Stimulated activated CD4-positive, alpha-beta T cell treated with anti-CD3 and anti-CD28 coated beads, Interleukin-12 subunit alpha, Interleukin-12 subunit beta, amount 100 ng/mL, for 4 hours (primary cell): ENCODE measurements around the gene FOXP4.
A peak's percentile ranks its signal among the peaks of the same experiment; 100 is the strongest.

Experiments
- DNase-seq: peaks from one replicate; pipeline ENCODE4 v3.0.0-alpha.2; 2020

The FOXP4 gene

GRCh38 chr6:41522780-41523548 lies 23.2 kb upstream of the FOXP4 start:
- no peak for DNase-seq

GRCh38 chr6:41523915-41524633 lies 22.1 kb upstream of the FOXP4 start:
- DNase-seq, result no peak

GRCh38 chr6:41524634-41525011 lies 21.6 kb upstream of the FOXP4 start:
- DNase-seq, result no peak

GRCh38 chr6:41527721-41528408 lies 18.3 kb upstream of the FOXP4 start:
- no peak for DNase-seq

- no peak for DNase-seq
These were observed 17.7 kb upstream of the FOXP4 start for GRCh38 chr6:41528409-41528963.

GRCh38 chr6:41529049-41529448 lies 17.1 kb upstream of the FOXP4 start:
- DNase-seq, result no peak

- no peak for DNase-seq
These were observed 16.2 kb upstream of the FOXP4 start for GRCh38 chr6:41529970-41530369.

- DNase-seq, result no peak
These were observed 15.7 kb upstream of the FOXP4 start for GRCh38 chr6:41530476-41530875.

- DNase-seq, result no peak
These were observed 15.2 kb upstream of the FOXP4 start for GRCh38 chr6:41531016-41531415.

- DNase-seq, result peak; percentile 69
These were observed 14.3 kb upstream of the FOXP4 start for GRCh38 chr6:41531591-41532582.

- no peak for DNase-seq
These were observed 10.4 kb upstream of the FOXP4 start for GRCh38 chr6:41535766-41536165.

GRCh38 chr6:41536795-41537758 lies 9.1 kb upstream of the FOXP4 start:
- no peak for DNase-seq

- DNase-seq, result no peak
These were observed 7.5 kb upstream of the FOXP4 start for GRCh38 chr6:41538556-41539182.

GRCh38 chr6:41539204-41539603 lies 7.0 kb upstream of the FOXP4 start:
- no peak for DNase-seq

- DNase-seq, result no peak
These were observed 4.8 kb upstream of the FOXP4 start for GRCh38 chr6:41541364-41541763.

- no peak for DNase-seq
These were observed 3.1 kb upstream of the FOXP4 start for GRCh38 chr6:41543087-41543486.

- DNase-seq, result no peak
These were observed 906 bp upstream of the FOXP4 start for GRCh38 chr6:41545247-41545702.

GRCh38 chr6:41546475-41546865 lies 289 bp downstream of the FOXP4 start:
- DNase-seq, result peak; percentile 60

GRCh38 chr6:41546866-41547798 lies 951 bp downstream of the FOXP4 start:
- DNase-seq, result peak; percentile 36

GRCh38 chr6:41547799-41548097 lies 1.6 kb downstream of the FOXP4 start:
- no peak for DNase-seq
